OCI-LY7 (cell line): ENCODE data around the gene LRPPRC. TPM values are rescaled to one million over a fixed set of nuclear protein-coding genes. Genes with fewer than 3 reads are reported as not detected.

ENCODE experiments used
- BruUV-seq: library from RNA; stranded (reverse); fragments of 400-500 nt; replicated peaks from 2 replicates; lab custom pipeline; 2021; lab: Mats Ljungman, UMichigan
- CTCF ChIA-PET: fragments of 300-600 bp; sonication (Branson Sonifier 250); formaldehyde crosslinking; loops from one replicate; lab custom pipeline; 2022; ENCODE audit warnings: antibody characterized with exemption; ENCODE audit not compliant: unreplicated experiment; lab: Charles Lee
- POLR2A ChIA-PET: fragments of 300-600 bp; sonication (Branson Sonifier 250); formaldehyde crosslinking; loops from one replicate; lab custom pipeline; 2022; ENCODE audit warnings: antibody characterized with exemption; lab: Charles Lee
- DNase-seq: peaks from one replicate; pipeline ENCODE4 v3.0.0-alpha.2; 2015; ENCODE audit warnings: low spot score
- H2AFZ ChIP-seq: fragments of 200-600 bp; sonication (generic), shearing (Covaris generic); 2 replicates; pipeline ENCODE4 v1.6.1; 2014; ENCODE audit warnings: mild to moderate bottlenecking, antibody characterized with exemption, low read length, moderate library complexity
- H3K27ac ChIP-seq: fragments of 200-600 bp; sonication (generic); 2 replicates; pipeline ENCODE4 v1.5.1; 2014; ENCODE audit warnings: mixed run types, low read depth, mild to moderate bottlenecking, moderate library complexity, low read length, inconsistent platforms; ENCODE audit not compliant: poor library complexity, severe bottlenecking
- H3K36me3 ChIP-seq: fragments of 200-600 bp; sonication (generic); 2 replicates; pipeline ENCODE4 v1.6.1; 2014; ENCODE audit warnings: mild to moderate bottlenecking, antibody characterized with exemption, low read length, moderate library complexity, mixed read lengths; ENCODE audit not compliant: insufficient read depth
- H3K4me1 ChIP-seq: fragments of 200-600 bp; sonication (generic); 2 replicates; pipeline ENCODE4 v1.5.1; 2014; ENCODE audit warnings: mild to moderate bottlenecking, low read length; ENCODE audit not compliant: insufficient read depth, poor library complexity, severe bottlenecking
- H3K4me2 ChIP-seq: fragments of 200-600 bp; sonication (generic); 2 replicates; pipeline ENCODE4 v1.6.1; 2014; ENCODE audit warnings: mild to moderate bottlenecking, low read length
- H3K4me3 ChIP-seq: fragments of 200-600 bp; sonication (generic); 2 replicates; pipeline ENCODE4 v1.5.1; 2014; ENCODE audit warnings: mild to moderate bottlenecking, low read depth, low read length; ENCODE audit not compliant: poor library complexity, severe bottlenecking
- H3K79me2 ChIP-seq: fragments of 200-600 bp; sonication (generic); 2 replicates; pipeline ENCODE4 v1.6.1; 2016; ENCODE audit warnings: low read depth, mild to moderate bottlenecking, low read length, moderate library complexity, mixed read lengths; ENCODE audit not compliant: insufficient read depth
- H3K9me2 ChIP-seq: fragments of 200-600 bp; sonication (generic); 2 replicates; pipeline ENCODE4 v1.6.1; 2016; ENCODE audit warnings: mild to moderate bottlenecking, low read length, mixed read lengths; ENCODE audit not compliant: insufficient read depth
- H3K9me3 ChIP-seq: fragments of 200-600 bp; sonication (generic); 2 replicates; pipeline ENCODE4 v1.6.1; 2014; ENCODE audit warnings: mild to moderate bottlenecking, mixed run types, low read length, mixed read lengths
- H4K20me1 ChIP-seq: fragments of 200-600 bp; sonication (generic); 2 replicates; pipeline ENCODE4 v1.6.1; 2014; ENCODE audit warnings: mild to moderate bottlenecking, antibody characterized with exemption, low read length, moderate library complexity, mixed read lengths; ENCODE audit not compliant: insufficient read depth
- EZH2phosphoT487 ChIP-seq: fragments of 200-600 bp; sonication (generic); IDR thresholded peaks from 2 replicates; pipeline ENCODE4 v1.6.1; 2018; ENCODE audit warnings: low read depth, borderline replicate concordance, mild to moderate bottlenecking, mixed run types, antibody characterized with exemption, low read length, moderate library complexity, mixed read lengths
- intact Hi-C: fragments of 100-400 bp; cut with micrococcal nuclease; formaldehyde crosslinking; loops from one replicate; pipeline ENCODE4 v1.10.0; 2022; ENCODE audit not compliant: unreplicated experiment
- total RNA-seq, 2 experiments: library from RNA; depleted of rRNA in 1 of 2; stranded (reverse); fragments of >200 nt in 1 of 2; shearing (Covaris generic) in 1 of 2; gene quantifications; 2 replicates each; pipeline ENCODE4 v1.2.3, GENCODE V29; 2014 to 2022
- TF ChIP-seq, protein P1 (sequence below): fragments of 200-600 bp; sonication (generic); conservative IDR thresholded peaks from 2 replicates; pipeline ENCODE4 v1.5.1; 2014; ENCODE audit warnings: mild to moderate bottlenecking, antibody characterized with exemption, low read length, moderate library complexity, mixed read lengths

The LRPPRC gene
- total RNA-seq, 2 experiments from 2014 or later, result 64.4 to 136 TPM

DNA sequence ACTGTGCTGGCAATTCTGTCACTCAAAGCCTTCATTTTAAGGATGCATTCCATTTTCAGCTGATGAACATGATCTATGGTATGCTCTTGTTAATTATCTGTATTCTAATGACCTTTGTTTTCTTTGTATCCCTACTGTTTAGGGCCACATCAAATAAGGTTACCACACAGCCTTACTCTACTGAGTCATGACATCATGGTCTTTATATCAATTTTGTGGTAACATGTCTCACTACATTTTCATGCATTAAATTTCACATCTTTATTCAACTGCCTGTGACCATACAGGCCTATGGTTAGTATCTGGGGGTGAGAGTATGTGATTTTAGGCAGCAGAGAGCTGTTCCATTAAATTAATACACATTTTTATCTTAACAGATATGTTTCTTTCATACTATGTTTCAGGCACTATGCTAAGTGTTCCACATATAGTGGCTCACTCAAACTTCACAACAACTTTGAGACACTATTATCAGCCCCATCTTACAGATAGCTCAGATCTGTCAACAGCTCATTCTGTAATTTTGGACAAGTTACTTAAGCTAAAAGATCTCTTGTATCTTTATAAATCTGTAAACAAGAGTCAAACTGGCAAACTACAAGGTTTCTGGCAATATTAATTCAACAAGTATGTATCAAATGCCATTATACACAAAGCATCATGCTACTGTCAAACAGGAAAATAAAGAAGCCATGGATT lies 18.0 kb downstream of the LRPPRC start:
- Histone ChIP-seq H3K27ac (no peak overlapping the region), H2AFZ (no peak overlapping the region), H3K36me3 (peaks cover 100% of the 10 kb centered on the region), H3K79me2 (peaks cover 34% of the 10 kb centered on the region; the same call in 1 of the 2 replicates), H3K4me2 (no peak overlapping the region), H3K9me2 (no peaks in the 10 kb centered on the region), H3K9me3 (no peaks in the 10 kb centered on the region), H3K4me1 (no peaks in the 10 kb centered on the region), H4K20me1 (peaks cover 23% of the 10 kb centered on the region), H3K4me3 (no peak overlapping the region)
- intact Hi-C loops, result no loop called here
- no peak for DNase-seq
- ChIA-PET POLR2A (interaction anchor here (0.6 to 1.2 kb wide), 2 partner anchors 23 to 1602 kb away, joined by 3 to 4 read pairs; no protein-coding TSS in a partner anchor), CTCF (no interaction called here)
- no TSS peak for BruUV-seq
- TF ChIP-seq, protein P1, sequence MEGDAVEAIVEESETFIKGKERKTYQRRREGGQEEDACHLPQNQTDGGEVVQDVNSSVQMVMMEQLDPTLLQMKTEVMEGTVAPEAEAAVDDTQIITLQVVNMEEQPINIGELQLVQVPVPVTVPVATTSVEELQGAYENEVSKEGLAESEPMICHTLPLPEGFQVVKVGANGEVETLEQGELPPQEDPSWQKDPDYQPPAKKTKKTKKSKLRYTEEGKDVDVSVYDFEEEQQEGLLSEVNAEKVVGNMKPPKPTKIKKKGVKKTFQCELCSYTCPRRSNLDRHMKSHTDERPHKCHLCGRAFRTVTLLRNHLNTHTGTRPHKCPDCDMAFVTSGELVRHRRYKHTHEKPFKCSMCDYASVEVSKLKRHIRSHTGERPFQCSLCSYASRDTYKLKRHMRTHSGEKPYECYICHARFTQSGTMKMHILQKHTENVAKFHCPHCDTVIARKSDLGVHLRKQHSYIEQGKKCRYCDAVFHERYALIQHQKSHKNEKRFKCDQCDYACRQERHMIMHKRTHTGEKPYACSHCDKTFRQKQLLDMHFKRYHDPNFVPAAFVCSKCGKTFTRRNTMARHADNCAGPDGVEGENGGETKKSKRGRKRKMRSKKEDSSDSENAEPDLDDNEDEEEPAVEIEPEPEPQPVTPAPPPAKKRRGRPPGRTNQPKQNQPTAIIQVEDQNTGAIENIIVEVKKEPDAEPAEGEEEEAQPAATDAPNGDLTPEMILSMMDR, result no peak
- TF ChIP-seq EZH2phosphoT487, result no peak

DNA sequence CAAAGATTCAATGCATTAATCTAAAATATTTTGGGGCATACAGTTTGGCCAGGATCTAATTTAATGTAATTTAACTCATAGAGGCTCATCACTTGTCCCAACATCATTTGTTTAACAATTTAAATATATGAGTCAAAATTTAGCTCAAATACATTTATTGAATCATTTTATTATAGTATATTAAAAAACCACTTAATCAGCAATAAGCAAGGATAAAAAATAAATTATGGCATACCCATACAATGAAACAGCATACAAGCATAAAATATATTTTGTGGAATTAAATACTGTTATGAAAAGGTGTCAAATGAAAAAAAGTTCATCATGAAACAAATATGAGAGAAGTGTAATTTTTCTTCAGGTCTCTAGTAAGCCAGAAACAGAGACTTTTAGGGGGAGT lies 34.9 kb downstream of the LRPPRC start:
- H3K4me1 ChIP-seq, result no peaks in the 10 kb centered on the region
- H3K4me2 ChIP-seq, result no peak overlapping the region
- ChIA-PET CTCF (no interaction called here), POLR2A (interaction anchor here (0.6 to 0.7 kb wide), 2 partner anchors 19 to 20 kb away, joined by 3 read pairs; no protein-coding TSS in a partner anchor)
- H3K9me2 ChIP-seq, result no peaks in the 10 kb centered on the region
- no peak for TF ChIP-seq EZH2phosphoT487
- TF ChIP-seq, protein P1, result no peak
- no peak for DNase-seq
- 0 out of 2 replicates have a peak, but pooled peaks cover 1% of the 10 kb centered on the region for H4K20me1 ChIP-seq
- H3K9me3 ChIP-seq, result no peaks in the 10 kb centered on the region
- H3K79me2 ChIP-seq, result no peaks in the 10 kb centered on the region
- BruUV-seq, result no TSS peak
- H2AFZ ChIP-seq, result no peak overlapping the region
- H3K4me3 ChIP-seq, result no peak overlapping the region
- H3K36me3 ChIP-seq, result peaks cover 97% of the 10 kb centered on the region
- H3K27ac ChIP-seq, result no peak overlapping the region
- intact Hi-C loops, result no loop called here
